HS-5 (cell line): ENCODE results near the gene CLTB.
"Not testable (repeated sequence)": the region's sequence is repeated elsewhere in the genome, so short reads cannot be mapped to it uniquely, and the experiment has no call there.

ENCODE experiments used
- DNase-seq: peaks from one replicate; pipeline ENCODE4 v3.0.0-alpha.2; 2012; ENCODE audit warnings: low read depth

Gene CLTB

DNA sequence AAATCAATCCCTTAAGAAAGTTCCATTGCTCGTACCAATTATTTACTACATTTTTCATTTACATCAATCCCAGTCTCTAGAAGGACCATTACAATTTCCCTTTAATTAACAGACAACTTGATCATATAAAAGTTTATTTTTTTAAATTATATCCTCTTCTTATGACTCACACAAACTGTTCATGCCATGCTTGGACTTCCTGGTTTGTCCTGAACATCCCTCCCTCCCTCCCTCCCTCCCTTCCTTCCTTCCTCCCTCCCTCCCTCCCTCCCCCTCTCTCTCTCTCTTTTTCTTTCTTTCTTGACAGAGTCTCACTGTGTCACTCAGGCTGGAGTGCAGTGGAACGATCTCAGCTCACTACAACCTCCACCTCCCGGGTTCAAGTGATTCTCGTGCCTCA lies 11.6 kb upstream of the CLTB start:
- no peak for DNase-seq

DNA sequence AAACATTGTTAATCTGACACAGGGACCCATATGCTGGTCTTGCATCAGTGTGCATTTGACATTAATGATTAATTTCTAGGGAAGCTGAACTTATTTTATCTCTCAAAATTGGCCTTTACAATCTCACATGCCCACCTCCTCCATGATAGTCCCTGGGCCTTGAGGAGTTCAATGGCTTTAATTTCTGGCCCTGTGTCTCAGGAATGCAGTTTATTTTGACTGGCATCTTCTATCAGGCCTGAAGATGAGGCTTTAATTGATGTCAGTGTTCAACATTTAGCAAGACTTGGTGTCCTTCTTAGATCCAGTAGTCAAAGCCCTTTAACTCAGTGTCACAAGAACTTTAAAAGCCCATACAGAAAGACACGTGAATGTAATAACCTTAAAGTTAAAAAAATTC lies 10.5 kb upstream of the CLTB start:
- no peak for DNase-seq

DNA sequence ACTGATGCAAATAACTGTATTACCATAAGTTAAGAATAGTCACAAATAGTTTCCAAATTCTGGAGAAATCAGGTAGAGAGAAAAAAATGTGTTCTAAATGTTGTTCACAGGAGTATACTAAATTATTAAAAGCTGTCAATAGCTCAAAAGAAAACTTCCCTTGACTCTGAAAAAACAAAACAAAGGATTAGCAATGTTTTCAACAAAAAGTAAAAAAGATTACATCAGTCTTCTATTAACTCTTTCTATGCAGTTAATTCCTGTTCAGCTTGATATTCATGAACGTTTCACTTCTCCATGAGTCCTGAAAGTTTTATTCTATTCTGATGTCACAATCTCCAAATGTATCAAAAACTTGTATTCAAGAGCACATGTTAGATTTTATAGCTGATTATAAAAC lies 9.5 kb upstream of the CLTB start:
- DNase-seq = no peak

DNA sequence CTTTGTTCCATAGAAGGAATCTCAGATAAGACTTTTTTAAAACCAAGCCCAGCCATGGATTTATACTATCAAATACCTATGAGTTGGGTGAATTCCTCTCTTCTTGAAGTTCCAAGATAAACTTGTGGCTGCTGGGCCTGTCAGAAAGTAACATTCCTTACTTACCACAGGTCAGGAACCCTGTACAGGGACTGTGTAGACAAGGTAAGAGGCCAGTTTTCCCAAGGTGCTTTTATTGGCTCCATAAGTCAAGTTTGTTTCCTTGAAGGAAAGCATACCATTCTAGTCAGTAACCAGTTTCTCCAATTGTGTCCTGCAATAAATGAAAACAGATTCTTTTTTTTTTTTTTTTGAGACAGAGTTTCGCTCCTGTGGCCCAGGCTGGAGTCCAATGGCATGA lies 8.8 kb upstream of the CLTB start:
- DNase-seq = no peak

DNA sequence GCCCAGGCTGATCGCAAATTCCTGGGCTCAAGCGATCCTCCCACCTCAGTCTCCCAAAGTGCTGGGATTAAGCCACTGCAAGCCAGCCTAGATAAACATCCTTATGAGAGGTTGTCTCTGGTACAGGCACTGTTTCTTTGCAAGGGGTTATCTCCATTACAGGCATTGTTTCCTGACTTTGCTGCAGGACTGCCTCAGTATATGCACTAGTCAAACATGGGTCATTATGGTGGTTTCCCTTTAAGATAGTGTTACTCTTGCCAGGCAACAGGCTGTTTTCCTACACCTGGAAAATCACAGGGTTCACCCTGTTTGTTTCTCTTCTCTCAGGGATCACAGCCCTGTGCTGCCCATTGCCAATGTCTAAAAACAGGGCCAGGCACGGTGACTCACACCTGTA lies 7.8 kb upstream of the CLTB start:
- no peak for DNase-seq

DNA sequence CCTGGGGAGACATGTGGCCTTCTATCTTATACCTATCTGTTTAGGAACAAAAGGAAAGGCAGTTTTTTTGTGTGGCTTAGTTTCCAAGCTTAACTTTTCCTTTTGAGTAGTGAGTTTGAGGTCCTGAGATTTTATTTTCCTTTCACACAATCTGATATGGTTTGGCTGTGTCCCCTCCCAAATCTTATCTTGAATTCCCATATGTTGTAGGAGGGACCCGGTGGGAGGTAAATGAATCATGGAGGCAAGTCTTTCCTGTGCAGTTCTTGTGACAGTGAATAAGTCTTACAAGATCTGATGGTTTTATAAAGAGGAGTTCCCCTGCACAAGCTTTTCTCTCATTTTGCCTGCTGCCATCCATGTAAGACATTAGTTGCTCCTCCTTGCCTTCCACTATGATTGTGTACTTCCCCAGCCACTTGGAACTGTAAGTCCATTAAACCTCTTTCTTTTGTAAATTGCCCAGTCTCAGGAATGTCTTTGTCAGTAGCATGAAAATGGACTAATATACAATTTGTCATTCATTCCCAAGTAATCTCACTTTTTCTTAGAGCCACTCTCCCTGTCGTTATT lies 4.7 kb upstream of the CLTB start:
- no peak for DNase-seq

DNA sequence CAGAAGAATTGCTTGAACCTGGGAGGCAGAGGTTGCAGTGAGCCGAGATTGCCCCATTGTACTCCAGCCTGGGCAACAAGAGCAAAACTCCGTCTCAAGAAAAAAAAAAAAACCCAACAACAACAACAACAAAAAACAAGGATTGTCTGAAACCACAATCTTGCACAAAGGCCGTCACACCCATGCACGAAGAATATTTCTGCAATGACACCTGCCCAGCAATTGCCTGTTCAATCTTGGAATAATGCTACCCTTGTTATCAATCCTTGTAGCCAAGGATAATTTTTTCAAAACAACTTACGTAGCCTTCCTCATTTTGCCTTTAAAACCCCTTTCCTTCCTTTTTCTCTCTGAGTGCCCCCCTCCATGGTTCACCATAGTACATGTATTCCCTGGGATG lies 3.7 kb upstream of the CLTB start:
- DNase-seq = no peak

DNA sequence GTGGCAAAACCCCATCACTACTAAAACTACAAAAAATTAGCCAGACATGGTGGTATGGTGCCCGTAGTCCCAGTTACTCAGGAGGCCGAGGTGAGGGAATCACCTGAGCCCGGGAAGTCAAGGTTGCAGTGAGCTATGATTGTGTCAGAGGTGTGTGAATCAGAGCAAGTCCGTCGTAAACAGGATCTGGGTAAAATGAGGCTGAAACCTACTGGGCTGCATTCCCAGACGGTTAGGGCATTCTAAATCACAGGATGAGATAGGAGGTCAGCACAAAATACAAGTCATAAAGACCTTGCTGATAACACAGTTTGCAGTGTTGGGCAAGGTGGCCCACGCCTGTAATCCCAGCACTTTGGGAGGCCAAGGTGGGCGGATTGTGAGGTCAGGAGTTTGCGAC lies 1.9 kb upstream of the CLTB start:
- DNase-seq = no peak

DNA sequence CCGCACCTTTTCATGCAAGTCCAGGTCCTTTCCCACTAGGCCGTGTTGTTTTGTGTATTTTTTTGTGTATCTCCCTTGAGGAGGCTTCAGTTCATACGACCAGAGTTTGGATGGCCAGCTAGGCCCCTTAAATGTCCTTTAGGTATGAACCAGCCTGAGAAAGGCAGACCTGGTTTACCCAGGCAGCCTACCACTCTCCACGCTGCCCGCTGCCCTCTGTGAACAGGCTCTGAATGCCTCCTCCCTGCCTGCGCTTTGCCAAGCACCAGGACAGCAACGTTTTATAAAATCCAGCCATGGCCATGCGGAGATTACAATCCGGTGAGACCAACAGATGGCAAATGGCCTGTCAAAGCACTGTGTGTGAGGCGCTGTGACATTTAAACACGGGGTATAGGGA lies 626 bp upstream of the CLTB start:
- DNase-seq = no peak

DNA sequence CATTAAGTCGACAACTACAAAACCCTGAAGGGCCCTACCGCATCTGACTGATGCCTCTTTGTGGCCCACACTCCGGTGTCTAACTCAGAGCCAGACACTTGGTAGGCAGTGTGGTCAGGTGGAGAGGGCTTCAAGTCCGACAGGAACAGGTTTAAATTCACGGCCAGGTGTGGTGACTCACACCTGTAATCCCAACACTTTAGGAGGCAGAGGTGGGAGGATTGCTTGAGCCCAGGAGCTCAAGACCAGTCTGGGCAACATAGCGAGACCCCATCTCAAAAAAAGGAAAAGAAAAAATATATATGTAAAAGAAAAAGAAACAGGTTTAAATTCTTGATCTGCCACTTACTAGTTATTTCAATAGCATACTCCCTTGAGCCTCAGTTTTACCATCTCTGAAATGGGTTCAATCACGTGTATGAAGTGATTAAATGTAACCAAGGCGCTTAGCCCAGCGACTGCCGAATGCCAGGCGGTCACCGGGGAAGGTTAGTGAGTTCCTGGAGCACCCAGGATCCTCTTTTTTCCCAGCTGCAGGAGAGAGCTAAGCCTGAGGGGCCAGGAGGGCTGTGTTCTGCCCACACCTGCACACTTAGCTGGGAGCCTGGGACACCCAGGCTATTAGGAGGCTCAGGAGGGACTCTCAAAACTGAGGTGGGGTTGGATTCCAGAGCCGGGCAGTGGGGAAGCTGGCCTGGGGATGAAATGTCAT lies 943 bp downstream of the CLTB start:
- DNase-seq = no peak

DNA sequence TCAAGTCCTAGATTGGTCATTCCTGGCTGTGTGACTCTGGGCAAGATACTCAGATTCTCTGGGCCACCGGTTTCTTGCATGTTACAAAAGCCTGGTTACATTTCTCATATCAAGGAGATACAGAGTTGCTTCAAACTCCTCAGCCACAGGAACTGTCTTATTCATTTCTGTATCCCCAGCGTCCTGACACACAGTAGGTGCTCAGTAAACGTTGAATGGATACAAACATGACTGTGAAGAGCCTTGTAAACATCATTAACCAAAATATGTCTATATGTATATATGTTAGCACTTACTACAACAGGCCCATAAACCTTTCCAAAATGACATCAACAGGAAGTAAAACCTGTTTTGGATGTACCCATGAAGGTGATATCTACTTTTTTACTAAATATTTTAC lies 1.6 kb downstream of the CLTB start:
- no peak for DNase-seq

DNA sequence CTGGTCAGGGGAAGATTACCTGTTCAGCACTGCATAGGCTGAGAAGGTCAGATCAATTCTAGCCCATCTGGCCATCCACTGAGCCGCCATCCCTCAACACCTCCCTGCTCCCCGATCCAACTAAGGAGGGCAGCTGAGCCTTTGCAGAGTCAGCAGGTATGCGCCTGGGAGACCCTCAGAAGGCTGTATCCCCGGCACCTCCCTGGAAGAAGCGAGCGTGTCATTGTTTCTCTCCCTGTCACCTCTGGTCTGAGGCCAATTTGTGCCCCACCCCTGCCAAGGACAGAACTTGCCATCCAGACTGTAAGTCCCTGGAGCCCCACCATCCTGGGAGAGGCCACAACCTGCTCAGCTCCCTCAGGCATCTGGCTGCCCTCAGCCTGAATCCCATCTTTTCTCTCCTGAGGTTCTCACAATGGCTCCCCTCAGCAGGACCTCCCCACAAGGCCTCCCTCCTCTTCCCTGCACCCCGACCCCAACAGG lies 2.6 kb downstream of the CLTB start:
- no peak for DNase-seq

DNA sequence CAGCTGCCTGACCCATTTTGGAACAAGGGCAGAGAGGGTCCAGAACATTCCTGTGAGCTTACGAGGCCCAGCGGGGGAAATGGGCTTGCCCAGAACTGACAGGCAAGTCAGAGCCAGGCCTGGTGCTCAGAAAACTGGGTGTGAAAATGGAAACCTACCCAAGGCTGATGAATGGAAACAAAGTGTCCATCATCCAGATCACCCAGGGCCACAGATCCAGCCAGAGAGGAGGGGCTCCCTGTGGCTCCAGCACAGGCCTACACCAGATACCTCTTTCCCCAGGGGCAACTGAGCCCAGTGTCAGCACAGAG lies 3.1 kb downstream of the CLTB start:
- no peak for DNase-seq

DNA sequence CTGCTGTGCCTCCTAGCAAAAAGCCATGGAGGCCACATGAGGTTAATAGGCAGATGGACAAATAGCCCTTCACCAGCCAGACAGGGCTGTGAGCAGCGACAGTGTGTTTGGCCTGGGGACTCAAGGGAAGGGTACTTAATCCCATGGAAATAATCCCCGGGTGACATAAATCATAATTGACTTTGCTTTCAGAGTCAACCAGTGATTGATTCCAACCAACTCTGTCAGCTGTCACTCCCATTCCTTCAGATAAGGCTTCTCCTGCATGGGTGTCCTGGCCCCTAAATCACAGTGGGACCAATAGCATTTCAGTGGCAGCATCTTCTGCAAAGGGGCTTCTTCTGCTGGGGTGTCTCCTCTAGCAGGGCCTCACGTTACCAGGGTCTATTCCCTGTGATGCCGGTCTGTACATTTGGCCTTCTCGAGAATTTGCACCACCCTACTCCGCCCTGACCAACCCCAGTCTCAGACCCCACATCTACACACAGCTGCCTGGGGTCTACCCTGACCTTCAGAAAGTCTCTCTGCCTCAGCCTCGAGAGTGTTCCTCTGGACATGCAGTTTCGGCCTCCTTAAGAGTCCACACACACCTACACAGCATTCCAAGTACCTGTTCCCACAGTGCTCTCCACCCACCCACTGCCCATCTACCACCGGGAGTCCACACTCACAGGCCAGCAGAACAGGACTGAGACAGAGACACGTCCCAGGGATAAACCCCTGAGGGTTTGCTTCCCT lies 3.7 kb downstream of the CLTB start:
- no peak for DNase-seq

DNA sequence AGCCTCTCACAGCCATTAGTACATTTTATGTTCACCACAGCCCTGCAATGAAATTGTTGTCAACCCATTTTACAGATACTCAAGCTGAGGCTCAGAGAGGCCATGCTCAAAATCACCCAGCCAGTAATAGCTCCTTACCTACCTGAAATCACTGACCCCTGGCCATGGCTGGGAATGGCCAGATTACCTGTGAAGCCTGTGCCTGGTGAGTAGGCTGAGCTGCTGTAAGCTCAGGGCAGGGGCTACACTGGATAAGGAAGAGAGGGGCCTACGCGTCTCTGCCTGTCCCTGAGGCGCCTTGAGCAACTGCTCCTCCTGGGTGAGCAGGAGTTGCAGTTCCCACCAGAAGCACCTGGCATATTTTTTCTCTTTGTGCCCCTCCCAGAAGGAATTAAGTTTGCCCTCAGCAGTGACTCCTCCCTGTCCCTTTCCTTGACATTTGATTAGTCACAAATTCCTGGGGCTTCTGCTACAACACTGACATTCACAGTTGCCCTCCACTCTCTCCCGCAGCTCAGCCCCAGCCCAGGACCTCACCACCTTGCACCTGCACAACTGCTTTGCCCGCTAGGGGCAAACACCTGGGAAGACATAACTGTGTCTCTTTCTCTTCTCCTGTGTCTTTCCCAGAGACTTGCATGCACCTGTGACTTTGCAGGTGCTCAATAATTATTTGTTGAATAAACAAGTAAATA lies 5.7 kb downstream of the CLTB start:
- no peak for DNase-seq

DNA sequence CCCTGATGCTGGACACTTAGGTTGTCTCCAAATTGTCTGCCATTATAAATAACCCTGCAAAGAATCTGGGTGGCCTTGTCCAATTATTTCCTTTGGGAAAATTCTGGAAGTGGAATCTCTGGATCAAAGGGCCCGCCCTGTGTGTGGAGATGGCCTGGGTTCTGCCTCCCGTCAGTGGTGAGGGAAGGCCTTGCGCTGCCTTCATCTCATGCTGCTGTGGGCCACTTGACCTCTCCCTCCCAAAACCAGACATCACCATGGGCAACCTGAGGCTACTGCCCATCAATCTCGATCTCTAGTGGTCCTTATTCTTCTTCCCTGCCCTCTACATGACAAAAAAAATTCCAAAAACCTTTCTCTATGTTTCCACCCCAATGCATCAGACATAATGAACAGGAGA lies 6.6 kb downstream of the CLTB start:
- no peak for DNase-seq

DNA sequence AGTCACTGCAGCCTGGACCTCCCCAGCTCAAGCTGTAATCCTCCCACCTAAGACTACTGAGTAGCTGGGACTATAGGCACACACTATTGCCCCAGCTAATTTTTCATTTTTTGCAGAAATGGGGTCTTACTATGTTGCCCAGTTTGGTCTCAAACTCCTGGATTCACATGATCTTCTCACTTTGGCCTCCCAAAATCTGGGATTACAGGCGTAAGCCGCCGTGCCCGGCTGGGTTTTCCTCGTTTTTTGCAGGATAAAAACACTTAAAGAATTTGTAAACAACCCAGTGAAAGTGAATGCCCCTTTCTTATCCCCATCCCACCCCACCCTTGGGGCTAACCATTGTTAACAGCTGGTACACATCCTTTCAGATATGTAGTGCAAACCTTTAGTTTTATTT lies 7.7 kb downstream of the CLTB start:
- no peak for DNase-seq

DNA sequence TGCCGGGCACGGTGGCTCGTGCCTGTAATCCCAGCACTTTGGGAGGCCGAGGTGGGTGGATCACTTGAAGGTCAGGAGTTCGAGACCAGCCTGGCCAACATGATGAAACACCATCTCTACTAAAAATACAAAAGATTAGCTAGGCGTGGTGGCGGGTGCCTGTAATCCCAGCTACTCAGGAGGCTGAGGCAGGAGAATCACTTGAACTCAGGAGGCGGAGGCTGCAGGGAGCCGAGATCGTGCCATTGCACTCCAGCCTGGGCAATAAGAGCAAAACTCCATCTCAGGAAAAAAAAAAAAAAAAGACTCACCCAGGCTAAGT lies 8.1 kb downstream of the CLTB start:
- DNase-seq = not testable (repeated sequence)

DNA sequence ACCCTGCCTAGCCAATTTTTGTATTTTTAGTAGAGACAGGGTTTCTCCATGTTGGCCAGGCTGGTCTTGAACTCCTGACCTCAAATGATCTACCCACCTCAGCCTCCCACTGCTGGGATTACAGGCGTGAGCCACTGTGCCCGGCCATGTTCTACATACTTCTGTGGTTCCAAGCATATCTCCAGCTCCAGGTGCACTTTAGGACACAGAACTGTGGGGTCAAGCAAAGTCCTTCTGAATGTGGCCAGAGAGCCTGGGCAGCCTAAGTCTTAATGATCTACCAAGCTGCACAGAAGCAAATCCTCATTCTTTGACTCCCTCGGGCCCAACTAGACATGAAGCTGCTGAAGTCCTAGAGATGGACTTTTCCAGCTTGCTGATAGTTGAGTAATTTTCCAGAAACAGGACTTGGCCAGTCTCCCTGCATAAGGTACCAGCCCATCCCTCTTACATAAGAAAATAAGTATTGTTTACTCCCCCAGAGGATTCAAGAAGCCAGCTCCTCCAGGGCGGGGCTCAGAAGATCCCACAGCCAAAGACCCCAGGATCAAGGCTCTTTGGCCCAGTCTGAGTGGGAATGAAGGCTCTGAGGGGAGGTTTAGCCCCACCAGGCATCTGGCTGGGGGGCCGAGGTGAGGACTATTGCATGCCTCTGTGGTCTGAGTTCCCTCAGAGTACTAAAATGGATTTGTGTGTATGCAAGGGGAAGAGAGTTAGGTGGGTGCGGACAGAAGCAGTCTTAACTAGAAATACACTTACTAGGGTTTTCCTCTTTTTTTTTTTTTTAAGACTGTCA lies 8.7 kb downstream of the CLTB start:
- DNase-seq = no peak

DNA sequence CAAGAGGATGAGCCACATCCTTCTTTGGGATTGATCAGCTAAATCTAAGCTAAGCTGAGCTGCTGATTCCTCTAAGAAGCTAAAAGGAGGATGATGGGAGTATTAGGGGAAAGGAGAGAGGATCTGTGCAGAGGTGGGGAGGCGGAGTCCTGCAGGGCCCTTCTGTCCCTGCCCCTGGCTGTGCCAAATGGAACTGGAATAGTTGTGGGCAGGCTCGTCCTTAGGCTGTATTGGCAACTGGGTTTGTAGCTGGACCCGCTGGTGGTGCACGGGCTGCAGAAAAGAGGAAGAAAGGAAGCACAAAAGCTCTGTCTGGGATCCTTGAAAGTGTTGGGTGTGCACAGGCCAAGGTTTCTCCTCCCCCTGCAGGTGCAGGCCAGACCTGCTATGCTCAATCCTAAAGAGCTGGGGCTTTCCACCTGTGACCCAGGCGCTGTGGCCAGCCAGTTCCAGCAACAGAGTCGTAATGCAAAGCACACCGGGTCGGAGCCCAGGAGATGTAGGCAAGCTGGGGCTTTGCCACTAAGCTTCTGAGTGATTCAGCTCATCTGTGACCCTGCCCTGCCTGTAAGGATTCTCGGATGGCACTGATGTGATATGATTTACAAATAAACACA lies 9.8 kb downstream of the CLTB start:
- DNase-seq = no peak

DNA sequence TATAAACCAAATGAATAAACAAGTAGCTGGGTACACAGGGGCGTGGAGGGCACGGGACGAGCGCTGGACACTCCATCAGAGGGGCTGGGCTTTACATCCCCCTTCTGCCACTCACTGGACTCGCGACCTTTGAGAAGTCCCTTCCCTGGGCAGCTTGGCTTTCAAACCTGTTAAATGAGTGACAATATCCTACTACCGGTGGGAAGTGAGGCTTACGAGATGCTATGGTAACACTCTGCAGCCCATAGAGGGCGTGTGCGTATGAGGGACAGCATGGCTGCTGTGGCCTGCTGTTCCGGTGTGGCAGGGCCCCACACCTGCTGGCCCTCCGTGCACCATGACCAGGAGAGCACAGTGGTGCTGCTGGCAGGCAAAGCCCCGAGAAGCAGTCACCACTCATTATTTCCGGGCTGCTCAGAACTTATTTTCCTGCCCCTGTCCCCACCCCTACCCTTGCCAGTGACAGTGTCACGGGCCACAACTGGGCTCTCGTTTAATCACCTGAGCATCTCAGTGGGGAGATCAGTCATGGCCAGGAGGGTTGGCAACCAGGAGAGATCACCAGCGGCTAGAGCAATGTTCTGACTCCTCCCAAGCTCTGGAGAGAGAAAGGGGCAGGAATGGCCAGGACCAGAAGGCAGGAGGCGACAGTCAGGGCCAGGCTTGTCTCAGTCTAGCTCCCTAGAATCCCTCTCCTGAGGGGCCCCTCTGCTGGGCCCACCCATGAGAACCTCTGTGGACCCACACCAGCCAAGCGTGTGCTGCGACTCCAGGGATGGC lies 10.5 kb downstream of the CLTB start:
- no peak for DNase-seq
